HG02943 (cell line): ENCODE data around the gene NELFA.

ENCODE experiments used
- ATAC-seq: cut with Tn5 transposase; IDR thresholded peaks from one replicate; pipeline ENCODE4 v1.9.1; 2021; ENCODE audit warnings: mild to moderate bottlenecking, low read depth, moderate library complexity; ENCODE audit not compliant: unreplicated experiment

Gene NELFA

GRCh38 chr4:2008921-2009650, at the start of gene NELFA:
Gene NELFA (minus strand): TSS chr4:2008974. CDS start chr4:2008959, 15 bp downstream.
- peak; percentile 74 for ATAC-seq

- no peak for ATAC-seq
Observed at GRCh38 chr4:2057382-2058065, 48.8 kb upstream of the NELFA start.

DNA sequence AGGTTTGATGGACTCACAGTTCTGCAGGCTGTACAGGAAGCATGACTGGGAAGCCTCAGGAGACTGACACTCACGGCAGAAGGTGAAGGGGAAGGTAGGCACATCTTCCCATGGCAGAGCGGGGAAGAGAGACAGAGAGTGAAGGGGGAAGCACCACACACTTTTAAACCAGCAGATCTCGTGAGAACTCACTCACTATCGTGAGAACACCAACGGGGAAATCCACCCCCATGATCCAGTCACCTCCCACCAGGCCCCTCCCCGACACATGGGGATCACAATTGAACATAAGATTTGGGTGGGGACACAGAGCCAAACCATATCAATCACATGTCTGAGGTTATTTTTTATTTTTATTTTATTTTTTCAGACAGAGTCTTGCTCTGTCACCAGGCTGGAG, 45.4 kb upstream of the NELFA start:
- ATAC-seq, result no peak

DNA sequence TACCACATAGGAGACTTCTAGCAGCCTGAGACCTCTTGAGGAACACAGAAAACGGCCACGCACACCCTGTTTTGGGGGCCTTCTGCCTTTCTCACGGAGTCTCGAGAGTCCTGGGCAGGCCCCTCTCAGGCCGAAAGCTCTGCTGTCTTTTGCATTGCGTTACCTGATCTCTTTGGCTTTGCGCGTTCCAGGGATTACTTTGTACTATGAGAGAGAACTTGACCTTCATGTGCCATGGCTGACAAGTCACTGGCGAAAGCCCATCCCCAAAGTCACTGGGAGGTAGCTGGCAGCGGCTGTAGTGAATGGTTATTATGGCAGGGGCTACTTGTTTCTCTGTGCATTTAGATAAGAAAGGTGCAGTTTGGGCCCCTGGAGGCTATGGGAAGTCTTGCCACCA, 42.3 kb upstream of the NELFA start:
- no peak for ATAC-seq

DNA sequence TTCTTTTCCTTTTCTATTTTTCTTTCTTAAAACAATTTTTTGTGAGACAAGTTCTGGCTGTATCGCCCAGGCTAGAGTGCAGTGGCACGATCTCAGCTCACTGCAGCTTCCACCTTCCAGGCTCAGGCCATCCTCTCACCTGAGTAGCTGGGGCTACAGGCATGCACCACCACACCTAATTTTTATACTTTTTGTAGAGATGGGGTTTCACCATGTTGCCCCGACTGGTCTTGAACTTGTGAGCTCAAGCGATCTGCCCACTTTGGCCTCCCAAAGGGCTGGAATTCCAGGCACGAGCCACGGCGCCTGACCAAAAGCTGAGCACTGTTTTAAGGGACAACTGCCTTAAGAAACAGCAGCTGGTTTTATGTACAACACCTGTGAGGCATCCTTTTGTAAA, 41.0 kb upstream of the NELFA start:
- no peak for ATAC-seq

DNA sequence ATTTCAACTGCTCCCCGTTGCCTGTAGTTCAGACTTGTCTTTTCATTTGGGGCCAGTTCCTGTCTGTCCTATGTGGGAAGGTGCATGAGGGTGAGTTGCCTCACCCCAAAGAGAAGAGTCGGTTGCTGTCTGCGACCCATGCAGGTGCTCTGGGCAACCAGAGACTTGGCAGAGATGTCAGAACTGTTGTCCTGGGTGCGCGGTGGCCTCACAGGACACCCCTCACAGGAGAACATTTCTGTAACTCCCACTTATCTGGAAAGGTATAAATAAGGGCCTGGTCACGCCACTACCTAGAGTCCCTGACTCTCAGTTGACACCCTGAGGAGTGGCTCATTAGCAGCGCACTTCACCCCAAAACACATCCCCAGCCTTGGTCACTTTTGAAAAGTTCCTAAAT, 40.6 kb upstream of the NELFA start:
- no peak for ATAC-seq

DNA sequence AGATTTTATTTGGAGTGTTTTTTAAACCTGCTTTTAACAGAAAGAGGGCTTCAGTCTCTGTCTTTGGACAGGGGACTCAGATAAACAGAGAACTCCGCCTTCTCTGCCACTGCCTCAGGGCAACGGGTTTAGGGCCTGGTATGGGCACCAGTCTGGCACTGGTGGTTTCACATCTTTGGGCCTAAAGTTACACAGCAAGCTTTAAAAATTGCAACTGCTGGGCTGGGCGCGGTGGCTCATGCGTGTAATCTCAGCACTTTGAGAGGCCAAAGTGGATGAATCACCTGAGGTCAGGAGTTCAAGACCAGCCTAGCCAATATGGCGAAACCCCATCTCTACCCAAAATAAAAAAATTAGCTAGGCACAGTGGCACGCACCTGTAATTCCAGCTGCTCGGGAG, 40.1 kb upstream of the NELFA start:
- ATAC-seq, result no peak

GRCh38 chr4:2047781-2048581, 39.2 kb upstream of the NELFA start:
- no peak for ATAC-seq

DNA sequence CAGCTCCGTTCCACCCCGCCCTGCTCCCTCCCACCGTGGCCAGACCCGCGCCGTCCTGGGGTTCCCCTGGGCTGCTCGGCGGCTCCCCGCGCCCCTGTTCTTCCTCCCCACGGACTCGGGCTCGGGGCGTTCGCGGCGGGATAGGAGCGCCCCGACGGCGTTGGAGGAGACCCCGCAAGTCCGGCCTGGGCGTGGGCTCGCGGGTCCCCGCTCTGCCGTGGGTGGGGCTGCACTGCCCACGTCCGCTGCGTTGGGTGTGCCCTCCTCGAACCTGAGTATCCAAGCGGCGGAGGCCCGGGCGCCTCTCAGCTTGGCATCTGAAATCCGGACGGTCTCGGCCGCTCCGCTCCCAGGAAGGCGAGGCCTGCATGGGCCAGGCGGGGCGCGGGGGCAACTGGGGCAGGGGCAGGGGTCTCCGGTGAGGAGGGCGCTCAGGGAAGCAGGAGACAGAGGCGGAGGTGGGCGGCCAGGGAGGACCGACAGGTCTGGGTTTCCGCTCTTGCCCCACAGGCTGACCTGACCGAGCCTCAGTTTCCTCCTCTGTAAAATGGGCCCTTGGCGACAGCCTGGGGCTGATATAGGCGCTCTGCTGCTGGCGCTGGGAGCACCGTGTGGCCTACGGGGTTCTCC, 38.4 kb upstream of the NELFA start:
- ATAC-seq, result no peak

GRCh38 chr4:2046031-2046961, 37.5 kb upstream of the NELFA start:
- ATAC-seq, result no peak

GRCh38 chr4:2045518-2045951, 36.8 kb upstream of the NELFA start:
- no peak for ATAC-seq

- no peak for ATAC-seq
Observed at GRCh38 chr4:2044542-2045517, 36.1 kb upstream of the NELFA start.

DNA sequence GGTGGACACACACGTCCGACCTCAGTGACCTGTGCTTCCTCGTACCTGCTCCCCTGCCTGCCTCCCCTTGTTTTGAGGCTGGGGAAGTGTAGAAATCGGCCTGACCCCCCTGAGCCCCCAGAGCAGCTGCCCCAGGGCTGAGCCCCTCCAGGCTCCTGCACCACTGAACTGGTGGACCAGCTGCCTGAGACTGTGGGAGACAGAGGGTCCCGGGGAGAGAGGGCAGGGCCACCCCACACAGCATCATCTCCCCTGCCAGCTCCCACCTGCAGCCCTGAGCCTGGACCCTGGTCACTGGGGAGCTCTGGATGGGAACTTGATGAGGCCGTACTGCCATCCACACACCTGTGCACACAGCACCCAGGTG, 35.3 kb upstream of the NELFA start:
- no peak for ATAC-seq

- ATAC-seq, result no peak
Observed at GRCh38 chr4:2043396-2044118, 34.8 kb upstream of the NELFA start.

DNA sequence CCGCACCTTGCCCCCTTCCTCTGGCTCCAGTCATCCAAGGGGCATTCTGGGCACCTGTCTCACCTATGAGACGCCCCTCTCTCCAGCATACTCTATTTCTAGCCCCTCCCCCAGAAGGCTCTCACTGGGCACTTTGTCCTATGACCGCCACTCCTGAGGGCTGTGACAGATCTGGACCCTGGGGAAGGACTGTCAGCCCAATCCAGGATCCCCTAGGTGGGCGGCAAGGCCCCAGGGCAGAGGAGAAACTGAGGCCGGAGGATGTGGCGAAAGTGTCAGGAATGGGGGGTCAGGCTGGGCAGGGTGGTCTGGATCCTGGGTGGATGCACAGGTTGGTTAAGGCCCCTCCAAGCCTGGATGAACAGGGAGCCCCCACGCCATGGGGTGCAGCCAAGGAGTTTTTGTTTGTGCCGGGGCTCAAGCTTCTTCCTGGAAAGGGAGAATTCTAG, 34.2 kb upstream of the NELFA start:
- no peak for ATAC-seq

- no peak for ATAC-seq
Observed at GRCh38 chr4:2042204-2042946, 33.6 kb upstream of the NELFA start.
